PC-3 (cell line): ENCODE data around the gene N4BP2L2. TPM values are rescaled to one million over a fixed set of nuclear protein-coding genes. Genes with fewer than 3 reads are reported as not detected.

ENCODE experiments used
- ATAC-seq: fragments of 200-7000 bp; cut with Tn5 transposase; 2 replicates; pipeline ENCODE4 v1.9.1; 2020; ENCODE audit warnings: mild to moderate bottlenecking, moderate library complexity
- BruUV-seq: library from RNA; stranded (reverse); fragments of 400-500 nt; replicated peaks from 2 replicates; lab custom pipeline; 2021; lab: Mats Ljungman, UMichigan
- CTCF ChIA-PET: fragments of 300-600 bp; sonication (Branson Sonifier 250); formaldehyde crosslinking; loops from one replicate; lab custom pipeline; 2022; ENCODE audit warnings: antibody characterized with exemption; lab: Charles Lee
- POLR2A ChIA-PET: fragments of 300-600 bp; sonication (Branson Sonifier 250); formaldehyde crosslinking; loops from one replicate; lab custom pipeline; 2022; ENCODE audit warnings: antibody characterized with exemption; ENCODE audit not compliant: unreplicated experiment; lab: Charles Lee
- DNase-seq: peaks from one replicate; pipeline ENCODE4 v3.0.0-alpha.2; 2015
- H2AFZ ChIP-seq: fragments of 300-600 bp; sonication (generic); 2 replicates; pipeline ENCODE4 v1.6.0; 2016; ENCODE audit warnings: antibody characterized with exemption, low read length
- H3F3A ChIP-seq: fragments of 300-600 bp; sonication (generic); one replicate; pipeline ENCODE4 v1.6.0; 2017; ENCODE audit warnings: antibody characterized with exemption, low read length, control low read depth, mild to moderate bottlenecking; ENCODE audit not compliant: unreplicated experiment
- H3K27ac ChIP-seq: fragments of 300-600 bp; sonication (generic); 2 replicates; pipeline ENCODE4 v1.5.1; 2016; ENCODE audit warnings: mild to moderate bottlenecking, low read length
- H3K27me3 ChIP-seq: fragments of 300-600 bp; sonication (generic); 2 replicates; pipeline ENCODE4 v1.6.1; 2016; ENCODE audit warnings: low read length, mixed read lengths
- H3K36me3 ChIP-seq: fragments of 300-600 bp; sonication (generic); 2 replicates; pipeline ENCODE4 v1.6.1; 2016; ENCODE audit warnings: low read depth, mixed run types, low read length, mixed read lengths
- H3K4me1 ChIP-seq: fragments of 300-600 bp; sonication (generic); 2 replicates; pipeline ENCODE4 v1.5.1; 2016; ENCODE audit warnings: low read length; ENCODE audit not compliant: insufficient read depth
- H3K4me2 ChIP-seq: fragments of 300-600 bp; sonication (generic); 2 replicates; pipeline ENCODE4 v1.6.0; 2016; ENCODE audit warnings: low read length
- H3K4me3 ChIP-seq: fragments of 300-600 bp; sonication (generic); 2 replicates; pipeline ENCODE4 v1.5.1; 2016; ENCODE audit warnings: mild to moderate bottlenecking, low read length, mixed read lengths
- H3K79me2 ChIP-seq: fragments of 300-600 bp; sonication (generic); 2 replicates; pipeline ENCODE4 v1.6.1; 2017; ENCODE audit warnings: low read length, mixed read lengths
- H3K9ac ChIP-seq: fragments of 300-600 bp; sonication (generic); 2 replicates; pipeline ENCODE4 v1.6.0; 2016; ENCODE audit warnings: mild to moderate bottlenecking, low read length
- H3K9me2 ChIP-seq: fragments of 300-600 bp; sonication (generic); replicated peaks from 2 replicates; pipeline ENCODE4 v1.6.1; 2016; ENCODE audit warnings: mixed run types, low read length, mixed read lengths
- H3K9me3 ChIP-seq: fragments of 300-600 bp; sonication (generic); 2 replicates; pipeline ENCODE4 v1.6.1; 2016; ENCODE audit warnings: low read length, mixed read lengths
- H4K20me1 ChIP-seq: fragments of 300-600 bp; sonication (generic); 2 replicates; pipeline ENCODE4 v1.6.1; 2016; ENCODE audit warnings: low read length, mixed read lengths
- EZH2 ChIP-seq: fragments of 300-600 bp; sonication (generic); IDR thresholded peaks from one replicate; pipeline ENCODE4 v1.6.1; 2017; ENCODE audit warnings: antibody characterized with exemption, mild to moderate bottlenecking, low read length; ENCODE audit not compliant: unreplicated experiment
- EZH2phosphoT487 ChIP-seq: fragments of 300-600 bp; sonication (generic); IDR thresholded peaks from 2 replicates; pipeline ENCODE4 v1.6.1; 2018; ENCODE audit warnings: mild to moderate bottlenecking, antibody characterized with exemption, low read length, borderline replicate concordance
- intact Hi-C: fragments of 100-400 bp; cut with micrococcal nuclease; formaldehyde crosslinking; loops from 2 replicates; pipeline ENCODE4 v1.9.0; 2023
- total RNA-seq: library from RNA; depleted of rRNA; stranded (reverse); fragments of >200 nt; gene quantifications from 2 replicates; pipeline ENCODE4 v1.2.3, GENCODE V29; 2014
- TF ChIP-seq, protein P1 (sequence below): fragments of 300-600 bp; sonication (generic); conservative IDR thresholded peaks from 2 replicates; pipeline ENCODE4 v1.5.1; 2017; ENCODE audit warnings: antibody characterized with exemption, low read depth, mild to moderate bottlenecking, low read length

Gene N4BP2L2
- total RNA-seq, 1 experiment from 2014 or later: 51.4 TPM

GRCh38 chr13:32504263-32504662, 34.3 kb downstream of the N4BP2L2 start:
- H3K4me3 ChIP-seq: no peak overlapping the region
- no peak overlapping the region for H3K27ac ChIP-seq
- ATAC-seq (no peak), DNase-seq (no peak)
- H3K9ac ChIP-seq: no peak overlapping the region
- BruUV-seq: no TSS peak
- POLR2A ChIA-PET: no interaction called here
- no peaks in the 10 kb centered on the region for H3K9me3 ChIP-seq
- no peaks in the 10 kb centered on the region for H3F3A ChIP-seq
- H3K4me1 ChIP-seq: no peaks in the 10 kb centered on the region
- H3K27me3 ChIP-seq: no peaks in the 10 kb centered on the region
- H3K36me3 ChIP-seq: peaks cover 2% of the 10 kb centered on the region; the same call in 1 of the 2 replicates
- H2AFZ ChIP-seq: no peak overlapping the region
- H3K4me2 ChIP-seq: no peak overlapping the region
- CTCF ChIA-PET: no interaction called here
- TF ChIP-seq, protein P1, sequence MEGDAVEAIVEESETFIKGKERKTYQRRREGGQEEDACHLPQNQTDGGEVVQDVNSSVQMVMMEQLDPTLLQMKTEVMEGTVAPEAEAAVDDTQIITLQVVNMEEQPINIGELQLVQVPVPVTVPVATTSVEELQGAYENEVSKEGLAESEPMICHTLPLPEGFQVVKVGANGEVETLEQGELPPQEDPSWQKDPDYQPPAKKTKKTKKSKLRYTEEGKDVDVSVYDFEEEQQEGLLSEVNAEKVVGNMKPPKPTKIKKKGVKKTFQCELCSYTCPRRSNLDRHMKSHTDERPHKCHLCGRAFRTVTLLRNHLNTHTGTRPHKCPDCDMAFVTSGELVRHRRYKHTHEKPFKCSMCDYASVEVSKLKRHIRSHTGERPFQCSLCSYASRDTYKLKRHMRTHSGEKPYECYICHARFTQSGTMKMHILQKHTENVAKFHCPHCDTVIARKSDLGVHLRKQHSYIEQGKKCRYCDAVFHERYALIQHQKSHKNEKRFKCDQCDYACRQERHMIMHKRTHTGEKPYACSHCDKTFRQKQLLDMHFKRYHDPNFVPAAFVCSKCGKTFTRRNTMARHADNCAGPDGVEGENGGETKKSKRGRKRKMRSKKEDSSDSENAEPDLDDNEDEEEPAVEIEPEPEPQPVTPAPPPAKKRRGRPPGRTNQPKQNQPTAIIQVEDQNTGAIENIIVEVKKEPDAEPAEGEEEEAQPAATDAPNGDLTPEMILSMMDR: no peak
- no peak for TF ChIP-seq EZH2phosphoT487
- no peak for TF ChIP-seq EZH2
- H3K79me2 ChIP-seq: no peaks in the 10 kb centered on the region
- H3K9me2 ChIP-seq: no peaks in the 10 kb centered on the region
- no peaks in the 10 kb centered on the region for H4K20me1 ChIP-seq
- intact Hi-C loops: no loop called here

- H3K9ac ChIP-seq: no peak overlapping the region
- intact Hi-C loops: no loop called here
- ChIA-PET POLR2A (no interaction called here), CTCF (no interaction called here)
- no TSS peak for BruUV-seq
- no peaks in the 10 kb centered on the region for H3K9me2 ChIP-seq
- no peaks in the 10 kb centered on the region for H4K20me1 ChIP-seq
- H3K27me3 ChIP-seq: no peaks in the 10 kb centered on the region
- DNase-seq (no peak), ATAC-seq (no peak)
- H3F3A ChIP-seq: no peaks in the 10 kb centered on the region
- no peaks in the 10 kb centered on the region for H3K9me3 ChIP-seq
- H3K36me3 ChIP-seq: no peaks in the 10 kb centered on the region; the same call in 1 of the 2 replicates
- no peak overlapping the region for H3K27ac ChIP-seq
- H3K4me1 ChIP-seq: no peaks in the 10 kb centered on the region
- H3K4me3 ChIP-seq: no peak overlapping the region
- H3K4me2 ChIP-seq: no peak overlapping the region
- H3K79me2 ChIP-seq: no peaks in the 10 kb centered on the region
- TF ChIP-seq EZH2phosphoT487 (no peak), EZH2 (no peak)
- TF ChIP-seq, protein P1: no peak
- H2AFZ ChIP-seq: no peak overlapping the region
Observed at GRCh38 chr13:32503727-32504126, 34.9 kb downstream of the N4BP2L2 start.

- no peaks in the 10 kb centered on the region for H4K20me1 ChIP-seq
- H3K4me2 ChIP-seq: no peak overlapping the region
- no peaks in the 10 kb centered on the region for H3K27me3 ChIP-seq
- no peaks in the 10 kb centered on the region; the same call in 1 of the 2 replicates for H3K36me3 ChIP-seq
- H3K4me1 ChIP-seq: no peaks in the 10 kb centered on the region
- no peaks in the 10 kb centered on the region for H3K79me2 ChIP-seq
- ATAC-seq (no peak), DNase-seq (no peak)
- intact Hi-C loops: no loop called here
- no peaks in the 10 kb centered on the region for H3K9me3 ChIP-seq
- no peak overlapping the region for H3K9ac ChIP-seq
- ChIA-PET POLR2A (no interaction called here), CTCF (no interaction called here)
- H3F3A ChIP-seq: no peaks in the 10 kb centered on the region
- no peak for TF ChIP-seq EZH2
- no peaks in the 10 kb centered on the region for H3K9me2 ChIP-seq
- no peak overlapping the region for H2AFZ ChIP-seq
- no peak overlapping the region for H3K27ac ChIP-seq
- no peak overlapping the region for H3K4me3 ChIP-seq
- no TSS peak for BruUV-seq
Observed at GRCh38 chr13:32501064-32501463, 37.5 kb downstream of the N4BP2L2 start.
